Smooth muscle cell (in vitro differentiated cells): ENCODE data around the gene DENND6B. TPM values are rescaled to one million over a fixed set of nuclear protein-coding genes. Genes with fewer than 3 reads are reported as not detected.

Source experiments
- DNase-seq: peaks from one replicate; lab custom pipeline; 2025; ENCODE audit not compliant: unreplicated experiment; lab: John Stamatoyannopoulos, UW
- H2AFZ ChIP-seq: fragments of 200-600 bp; sonication (generic); 2 replicates; pipeline ENCODE4 v1.6.0; 2016; ENCODE audit warnings: antibody characterized with exemption, low read depth, mild to moderate bottlenecking
- H3F3A ChIP-seq: fragments of 200-600 bp; sonication (generic); 2 replicates; pipeline ENCODE4 v1.6.0; 2017; ENCODE audit warnings: antibody characterized with exemption, low read depth
- H3K27ac ChIP-seq: fragments of 200-600 bp; sonication (generic); 2 replicates; pipeline ENCODE4 v1.5.1; 2016; ENCODE audit warnings: low read depth, mild to moderate bottlenecking
- H3K27me3 ChIP-seq: fragments of 200-600 bp; sonication (generic); 2 replicates; pipeline ENCODE4 v1.6.1; 2016; ENCODE audit warnings: low read depth, mild to moderate bottlenecking
- H3K36me3 ChIP-seq: fragments of 200-600 bp; sonication (generic); 2 replicates; pipeline ENCODE4 v1.5.1; 2016; ENCODE audit warnings: low read depth
- H3K4me1 ChIP-seq: fragments of 200-600 bp; sonication (generic); 2 replicates; pipeline ENCODE4 v1.5.1; 2016; ENCODE audit warnings: low read depth
- H3K4me2 ChIP-seq: fragments of 200-600 bp; sonication (generic); 2 replicates; pipeline ENCODE4 v1.6.0; 2016; ENCODE audit warnings: mild to moderate bottlenecking
- H3K4me3 ChIP-seq: fragments of 200-600 bp; sonication (generic); 2 replicates; pipeline ENCODE4 v1.5.1; 2016; ENCODE audit warnings: mild to moderate bottlenecking
- H3K79me2 ChIP-seq: fragments of 200-600 bp; sonication (generic); 2 replicates; pipeline ENCODE4 v1.6.0; 2016; ENCODE audit warnings: low read depth, mild to moderate bottlenecking
- H3K9ac ChIP-seq: fragments of 200-600 bp; sonication (generic); 2 replicates; pipeline ENCODE4 v1.6.0; 2016; ENCODE audit warnings: low read depth
- H3K9me3 ChIP-seq: fragments of 200-600 bp; sonication (generic); replicated peaks from 2 replicates; pipeline ENCODE4 v1.5.1; 2016; ENCODE audit warnings: low read depth
- H4K20me1 ChIP-seq: fragments of 200-600 bp; sonication (generic); 2 replicates; pipeline ENCODE4 v1.6.0; 2016; ENCODE audit warnings: low read depth
- WGBS: methylation state at CpG from one replicate; pipeline ENCODE4 v1.1.7; 2016; ENCODE audit warnings: low lambda C conversion rate; 5-methylcytosine and 5-hydroxymethylcytosine counted together
- polyA plus RNA-seq: library from polyadenylated mRNA; unstranded; fragments of >200 nt; fragmentation: Nextera tagmentation; extraction: Ambion mirVana; gene quantifications from 2 replicates; pipeline ENCODE4 v1.2.1, GENCODE V29; 2016
- total RNA-seq: library from RNA; depleted of rRNA; stranded (reverse); fragments of >200 nt; gene quantifications from 2 replicates; pipeline ENCODE4 v1.2.3, GENCODE V29; 2014
- TF ChIP-seq, protein P1 (sequence below): fragments of 200-600 bp; sonication (generic); IDR thresholded peaks from 2 replicates; pipeline ENCODE4 v1.5.1; 2017; ENCODE audit warnings: borderline replicate concordance, mild to moderate bottlenecking, antibody characterized with exemption; ENCODE audit not compliant: insufficient read depth, poor library complexity, severe bottlenecking

Gene DENND6B
- total and polyA plus RNA-seq, 2 experiments from 2014 or later: 3.1 to 7.8 TPM

DNA sequence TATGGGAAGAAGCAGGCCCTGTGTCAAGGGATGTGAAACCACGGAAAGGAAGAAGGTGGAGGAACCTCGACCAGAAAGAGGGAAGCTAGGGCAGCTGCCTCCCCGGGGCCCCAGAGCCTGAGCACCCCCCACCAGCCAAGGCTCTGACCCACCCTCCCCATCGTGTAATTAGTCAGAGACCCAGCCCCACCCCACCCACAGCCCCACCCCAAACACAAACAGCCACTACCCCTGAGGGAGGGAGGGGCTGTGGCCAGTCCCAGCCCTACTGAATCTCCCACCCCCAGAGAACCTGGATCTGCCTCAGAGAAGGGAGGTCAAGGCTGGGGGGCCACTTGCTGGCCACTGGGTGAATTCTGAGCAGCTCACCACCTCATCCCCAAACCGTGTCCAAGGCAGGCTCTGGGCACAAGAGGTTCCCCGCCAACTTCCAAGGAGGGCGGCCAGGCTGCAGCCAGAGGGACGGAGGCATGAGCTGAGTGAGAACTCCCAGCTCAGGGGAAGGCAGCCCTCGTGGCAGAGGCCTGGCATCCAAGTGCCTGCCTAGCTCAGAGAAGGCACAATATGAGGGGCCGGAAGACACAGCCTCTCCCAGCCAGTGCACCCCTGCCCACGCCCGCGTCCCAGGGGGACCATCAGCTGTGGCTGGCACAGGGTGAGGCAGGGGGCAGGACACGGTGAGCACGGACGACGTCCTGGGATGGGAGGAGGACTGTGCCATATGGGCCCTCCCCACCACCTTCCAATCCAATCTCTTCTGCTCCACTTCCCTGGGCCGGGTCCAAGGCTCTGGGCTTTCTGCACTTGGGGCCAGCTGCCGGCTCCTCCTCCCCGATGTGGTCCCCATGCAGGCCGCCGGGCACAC lies 22.1 kb downstream of the DENND6B start:
- Histone ChIP-seq H3K4me1 (peaks cover 46% of the 10 kb centered on the region), H3K36me3 (no peaks in the 10 kb centered on the region), H2AFZ (no peak overlapping the region), H3K79me2 (peaks cover 72% of the 10 kb centered on the region), H3K4me2 (peak overlapping the region; percentile 100), H3K4me3 (peak overlapping the region; percentile 94), H3K9me3 (no peaks in the 10 kb centered on the region), H3F3A (peaks cover 34% of the 10 kb centered on the region), H3K9ac (peak overlapping the region; percentile 99), H3K27me3 (no peaks in the 10 kb centered on the region), H4K20me1 (peaks cover 55% of the 10 kb centered on the region), H3K27ac (peak overlapping the region; percentile 96)
- WGBS: 73% methylated on average over 21 of the region's 22 CpGs
- DNase-seq: no peak
- TF ChIP-seq, protein P1, sequence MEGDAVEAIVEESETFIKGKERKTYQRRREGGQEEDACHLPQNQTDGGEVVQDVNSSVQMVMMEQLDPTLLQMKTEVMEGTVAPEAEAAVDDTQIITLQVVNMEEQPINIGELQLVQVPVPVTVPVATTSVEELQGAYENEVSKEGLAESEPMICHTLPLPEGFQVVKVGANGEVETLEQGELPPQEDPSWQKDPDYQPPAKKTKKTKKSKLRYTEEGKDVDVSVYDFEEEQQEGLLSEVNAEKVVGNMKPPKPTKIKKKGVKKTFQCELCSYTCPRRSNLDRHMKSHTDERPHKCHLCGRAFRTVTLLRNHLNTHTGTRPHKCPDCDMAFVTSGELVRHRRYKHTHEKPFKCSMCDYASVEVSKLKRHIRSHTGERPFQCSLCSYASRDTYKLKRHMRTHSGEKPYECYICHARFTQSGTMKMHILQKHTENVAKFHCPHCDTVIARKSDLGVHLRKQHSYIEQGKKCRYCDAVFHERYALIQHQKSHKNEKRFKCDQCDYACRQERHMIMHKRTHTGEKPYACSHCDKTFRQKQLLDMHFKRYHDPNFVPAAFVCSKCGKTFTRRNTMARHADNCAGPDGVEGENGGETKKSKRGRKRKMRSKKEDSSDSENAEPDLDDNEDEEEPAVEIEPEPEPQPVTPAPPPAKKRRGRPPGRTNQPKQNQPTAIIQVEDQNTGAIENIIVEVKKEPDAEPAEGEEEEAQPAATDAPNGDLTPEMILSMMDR: no peak

DNA sequence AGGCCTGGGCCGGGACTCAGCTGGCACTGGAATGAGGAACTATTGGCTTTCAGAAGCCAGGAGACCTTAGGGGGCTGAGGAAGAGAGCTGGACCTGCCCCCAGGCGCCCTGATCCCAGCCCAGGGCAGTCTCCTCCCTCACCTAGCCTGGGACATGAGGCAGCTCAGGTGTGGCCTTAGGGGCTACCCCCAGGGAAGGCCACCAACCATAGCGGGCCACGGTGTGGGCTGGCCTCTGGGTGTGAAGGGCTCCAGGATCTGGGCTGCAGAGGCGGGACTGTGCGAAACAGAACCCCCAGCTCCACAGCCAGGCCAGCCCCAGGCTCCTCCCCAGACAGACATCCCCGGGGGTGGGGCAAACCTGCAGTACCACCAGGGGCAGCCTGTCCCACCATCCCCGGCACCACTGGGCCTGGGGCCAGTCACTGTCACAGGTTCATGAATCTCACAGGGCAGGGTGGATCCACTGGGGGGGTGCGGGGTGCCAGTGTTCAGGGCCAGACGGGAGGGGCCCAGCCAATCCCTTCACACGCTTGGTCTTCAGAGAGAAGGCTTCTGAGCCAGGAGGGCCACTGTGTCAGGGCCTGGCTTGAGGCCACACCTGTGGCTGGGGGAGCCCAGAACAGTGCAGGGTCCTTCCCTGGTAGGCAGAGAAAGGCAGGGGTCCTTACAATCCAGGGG lies 22.8 kb downstream of the DENND6B start:
- Histone ChIP-seq H3K9me3 (no peaks in the 10 kb centered on the region), H2AFZ (no peak overlapping the region), H3K27me3 (no peaks in the 10 kb centered on the region), H3K79me2 (peaks cover 79% of the 10 kb centered on the region), H4K20me1 (peaks cover 63% of the 10 kb centered on the region), H3K4me2 (peak overlapping the region; percentile 100), H3F3A (peaks cover 34% of the 10 kb centered on the region), H3K27ac (peak overlapping the region; percentile 96), H3K4me3 (peak overlapping the region; percentile 10), H3K4me1 (peaks cover 52% of the 10 kb centered on the region), H3K36me3 (no peaks in the 10 kb centered on the region), H3K9ac (peak overlapping the region; percentile 99)
- 24% methylated on average over 11 of the region's 11 CpGs for WGBS
- TF ChIP-seq, protein P1: no peak
- DNase-seq: peak; percentile 37

DNA sequence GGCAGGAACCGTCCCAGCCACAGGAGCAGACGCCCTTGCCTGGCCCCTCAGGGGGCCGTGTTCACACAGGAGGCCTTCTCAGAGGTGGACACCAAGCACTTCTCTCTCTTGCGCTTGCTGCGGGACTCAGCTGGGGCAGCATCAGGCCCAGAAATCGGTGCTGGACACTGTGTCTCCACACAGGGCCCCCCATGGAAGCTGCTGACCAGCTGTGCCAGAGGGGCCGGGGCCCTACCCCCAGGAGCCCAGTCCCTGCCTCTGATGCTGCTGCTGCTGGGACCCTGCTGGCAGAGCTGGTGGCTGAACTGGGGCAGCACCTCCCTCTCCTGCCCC lies 23.3 kb downstream of the DENND6B start:
- Histone ChIP-seq H2AFZ (no peak overlapping the region), H3K27me3 (no peaks in the 10 kb centered on the region), H3K4me2 (peak overlapping the region; percentile 100), H3K4me3 (peak overlapping the region; percentile 10), H4K20me1 (peaks cover 68% of the 10 kb centered on the region), H3K9ac (peak overlapping the region; percentile 99), H3K27ac (peak overlapping the region; percentile 96), H3K36me3 (no peaks in the 10 kb centered on the region), H3K79me2 (peaks cover 84% of the 10 kb centered on the region), H3K9me3 (no peaks in the 10 kb centered on the region), H3F3A (peaks cover 34% of the 10 kb centered on the region), H3K4me1 (peaks cover 56% of the 10 kb centered on the region)
- TF ChIP-seq, protein P1: no peak
- DNase-seq: no peak
- 73% methylated on average over 7 of the region's 7 CpGs for WGBS
